Fibroblast of lung (primary cell): Measurements from ENCODE around the gene ARHGAP44.

ENCODE experiments used
- EZH2 ChIP-seq: IDR thresholded peaks from 2 replicates; pipeline ENCODE4 v1.5.1; 2012; ENCODE audit warnings: low read length, control low read depth, mild to moderate bottlenecking; ENCODE audit errors: missing control alignments
- TF ChIP-seq, protein P1 (sequence below), 2 donors: IDR thresholded peaks in 1 of 2; conservative IDR thresholded peaks in 1 of 2; 1 replicate in 1 of 2; 2 replicates in 1 of 2; pipeline ENCODE4 v1.5.1; 2011 to 2012; ENCODE audit warnings: low read length in 2 of 2, control low read depth in 1 of 2, inconsistent platforms in 1 of 2, low read depth in 1 of 2, mild to moderate bottlenecking in 1 of 2

DNA sequence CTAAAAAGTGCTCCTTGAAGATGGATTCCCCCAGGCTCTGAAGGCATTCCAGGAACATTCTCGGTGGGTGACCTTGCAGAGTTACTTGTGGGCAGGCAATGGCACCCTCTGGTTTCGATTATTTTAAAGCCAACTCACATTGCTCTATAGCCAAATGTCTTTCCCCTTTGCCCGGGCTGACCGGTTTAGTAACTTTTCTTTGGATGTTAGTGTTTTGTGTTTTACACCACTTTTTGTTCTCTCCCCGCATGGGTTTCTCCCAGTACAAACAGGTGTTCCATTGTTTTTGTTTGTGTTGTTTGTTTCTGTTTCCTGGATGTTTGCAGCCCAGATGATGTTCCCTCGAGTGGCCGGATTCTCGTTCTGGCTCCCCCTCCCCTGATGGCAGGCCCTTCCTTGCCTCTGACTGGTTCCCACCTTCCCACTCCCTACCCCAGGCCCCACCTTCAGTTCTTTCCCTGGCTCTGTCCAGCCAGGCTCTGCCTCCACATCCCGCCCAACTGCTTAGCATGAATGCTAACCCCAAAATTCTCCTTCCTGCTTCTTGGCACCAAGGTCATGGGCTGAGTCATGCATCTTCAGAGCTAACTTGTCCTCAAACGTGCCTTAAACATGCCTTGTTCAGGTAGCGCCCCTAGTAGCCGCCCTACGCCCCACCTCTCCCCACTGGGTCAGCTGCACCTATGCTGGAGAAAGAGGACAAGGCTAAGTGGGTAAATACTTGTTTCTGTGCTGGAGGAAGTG is 187.9 kb downstream of the ARHGAP44 start:
- no peak for TF ChIP-seq EZH2
- TF ChIP-seq, protein P1, sequence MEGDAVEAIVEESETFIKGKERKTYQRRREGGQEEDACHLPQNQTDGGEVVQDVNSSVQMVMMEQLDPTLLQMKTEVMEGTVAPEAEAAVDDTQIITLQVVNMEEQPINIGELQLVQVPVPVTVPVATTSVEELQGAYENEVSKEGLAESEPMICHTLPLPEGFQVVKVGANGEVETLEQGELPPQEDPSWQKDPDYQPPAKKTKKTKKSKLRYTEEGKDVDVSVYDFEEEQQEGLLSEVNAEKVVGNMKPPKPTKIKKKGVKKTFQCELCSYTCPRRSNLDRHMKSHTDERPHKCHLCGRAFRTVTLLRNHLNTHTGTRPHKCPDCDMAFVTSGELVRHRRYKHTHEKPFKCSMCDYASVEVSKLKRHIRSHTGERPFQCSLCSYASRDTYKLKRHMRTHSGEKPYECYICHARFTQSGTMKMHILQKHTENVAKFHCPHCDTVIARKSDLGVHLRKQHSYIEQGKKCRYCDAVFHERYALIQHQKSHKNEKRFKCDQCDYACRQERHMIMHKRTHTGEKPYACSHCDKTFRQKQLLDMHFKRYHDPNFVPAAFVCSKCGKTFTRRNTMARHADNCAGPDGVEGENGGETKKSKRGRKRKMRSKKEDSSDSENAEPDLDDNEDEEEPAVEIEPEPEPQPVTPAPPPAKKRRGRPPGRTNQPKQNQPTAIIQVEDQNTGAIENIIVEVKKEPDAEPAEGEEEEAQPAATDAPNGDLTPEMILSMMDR (conservative IDR thresholded peaks at IDR 0.05 in 1 of 2, IDR thresholded peaks at IDR 0.05 in 1 of 2; ENCODE audit: low read depth in 1 of 2, low read length in 2 of 2): no peak
